Tibial artery (tissue), 4 donors: Measurements from ENCODE around the gene COX19.

Experiments
- DNase-seq, 2 donors: peaks; one replicate each; pipeline ENCODE4 v3.0.0-alpha.2; 2019
- H3K27ac ChIP-seq, 2 donors: fragments of 200-600 bp; sonication (generic) in 1 of 2; 1 replicate in 1 of 2; 2 replicates in 1 of 2; pipeline ENCODE4 v1.5.1; 2018 to 2019; ENCODE audit warnings: mild to moderate bottlenecking in 1 of 2
- H3K27me3 ChIP-seq, 2 donors: fragments of 200-600 bp; sonication (generic) in 1 of 2; one replicate each; pipeline versions ENCODE4 v1.5.1 to v1.6.0; 2016 to 2019
- H3K36me3 ChIP-seq, 3 donors: fragments of 200-600 bp; sonication (generic) in 2 of 3; one replicate each; pipeline ENCODE4 v1.5.1; 2016 to 2019; ENCODE audit warnings: mild to moderate bottlenecking in 2 of 3
- H3K4me1 ChIP-seq, 4 donors: fragments of 200-600 bp; sonication (generic) in 2 of 4; 1 replicate in 3 of 4; 2 replicates in 1 of 4; pipeline ENCODE4 v1.5.1; 2016 to 2019
- H3K4me3 ChIP-seq, 2 donors: fragments of 200-600 bp; sonication (generic) in 1 of 2; 1 replicate in 1 of 2; 2 replicates in 1 of 2; pipeline ENCODE4 v1.5.1; 2018 to 2019; ENCODE audit warnings: mild to moderate bottlenecking in 2 of 2
- H3K9me3 ChIP-seq, 3 donors: fragments of 200-600 bp; sonication (generic) in 1 of 3; one replicate each; pipeline ENCODE4 v1.5.1; 2016 to 2019
- intact Hi-C: fragments of 100-400 bp; cut with DNase I; formaldehyde crosslinking; loops from one replicate; pipeline ENCODE4 v1.15.0; 2023; ENCODE audit warnings: low total_unique reads
- TF ChIP-seq, protein P1 (sequence below), 2 experiments: fragments of 200-600 bp in 1 of 2; fragments of 450-650 bp in 1 of 2; IDR thresholded peaks; one replicate each; pipeline ENCODE4 v1.5.1; 2017 to 2019; ENCODE audit warnings: antibody characterized with exemption in 2 of 2, mild to moderate bottlenecking in 1 of 2, moderate library complexity in 1 of 2

COX19 gene

DNA sequence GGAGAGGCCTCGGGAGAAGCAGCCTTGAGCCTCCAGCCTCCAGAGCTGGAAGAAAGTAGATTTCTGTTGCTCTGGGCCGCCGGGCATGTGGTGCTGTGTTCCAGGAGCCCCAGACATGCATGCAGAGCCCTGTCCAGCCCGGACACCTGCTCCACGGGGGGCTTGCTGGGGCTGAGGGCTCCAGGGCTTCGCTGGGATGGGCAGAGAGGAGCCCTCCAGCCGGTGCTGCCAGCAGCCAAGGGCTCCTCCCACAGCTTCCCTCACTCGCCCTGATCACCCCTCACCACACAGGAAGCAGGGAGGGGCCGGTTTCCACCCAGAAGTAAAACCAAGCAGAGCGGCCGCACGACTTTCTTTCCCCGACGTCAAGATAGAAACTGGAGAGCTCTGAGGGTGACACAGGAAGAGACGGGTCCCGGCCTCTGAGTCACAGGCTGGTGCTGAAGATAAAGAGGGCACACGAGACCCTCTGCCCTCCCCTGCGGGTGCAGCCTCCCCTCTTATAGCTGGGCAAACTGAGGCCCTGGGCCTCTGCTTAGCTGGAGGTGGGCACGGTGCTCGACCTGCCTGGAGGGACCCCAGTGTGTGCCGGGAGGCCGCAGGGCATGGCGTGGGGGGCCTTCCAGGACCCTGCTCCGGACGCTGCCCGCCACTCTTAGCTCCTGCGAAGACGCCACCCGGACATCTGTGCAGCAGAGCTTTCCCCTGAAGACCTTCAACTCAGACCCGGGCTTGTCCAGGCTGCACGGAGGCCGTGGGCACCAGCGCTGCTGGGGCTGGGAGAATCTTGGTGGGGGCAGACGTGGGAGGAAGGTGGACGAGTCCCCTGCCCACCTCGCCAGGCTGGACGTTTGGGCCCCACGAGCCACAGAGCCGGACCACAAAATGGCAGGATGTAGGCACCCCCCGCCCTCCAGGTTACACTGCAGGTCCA, 52.0 kb downstream of the COX19 start:
- Histone ChIP-seq H3K27ac (no peak overlapping the region), H3K27me3 (no peaks in the 10 kb centered on the region), H3K36me3 (no peaks in the 10 kb centered on the region), H3K4me1 (peaks cover 0 to 8% (median 6%) of the 10 kb centered on the region in 4 donors), H3K4me3 (no peak overlapping the region), H3K9me3 (no peaks in the 10 kb centered on the region)
- intact Hi-C loops, result no loop called here
- DNase-seq, result peak; percentile 79 to 85
- TF ChIP-seq, protein P1, sequence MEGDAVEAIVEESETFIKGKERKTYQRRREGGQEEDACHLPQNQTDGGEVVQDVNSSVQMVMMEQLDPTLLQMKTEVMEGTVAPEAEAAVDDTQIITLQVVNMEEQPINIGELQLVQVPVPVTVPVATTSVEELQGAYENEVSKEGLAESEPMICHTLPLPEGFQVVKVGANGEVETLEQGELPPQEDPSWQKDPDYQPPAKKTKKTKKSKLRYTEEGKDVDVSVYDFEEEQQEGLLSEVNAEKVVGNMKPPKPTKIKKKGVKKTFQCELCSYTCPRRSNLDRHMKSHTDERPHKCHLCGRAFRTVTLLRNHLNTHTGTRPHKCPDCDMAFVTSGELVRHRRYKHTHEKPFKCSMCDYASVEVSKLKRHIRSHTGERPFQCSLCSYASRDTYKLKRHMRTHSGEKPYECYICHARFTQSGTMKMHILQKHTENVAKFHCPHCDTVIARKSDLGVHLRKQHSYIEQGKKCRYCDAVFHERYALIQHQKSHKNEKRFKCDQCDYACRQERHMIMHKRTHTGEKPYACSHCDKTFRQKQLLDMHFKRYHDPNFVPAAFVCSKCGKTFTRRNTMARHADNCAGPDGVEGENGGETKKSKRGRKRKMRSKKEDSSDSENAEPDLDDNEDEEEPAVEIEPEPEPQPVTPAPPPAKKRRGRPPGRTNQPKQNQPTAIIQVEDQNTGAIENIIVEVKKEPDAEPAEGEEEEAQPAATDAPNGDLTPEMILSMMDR (IDR thresholded peaks at IDR 0.05), result no peak

DNA sequence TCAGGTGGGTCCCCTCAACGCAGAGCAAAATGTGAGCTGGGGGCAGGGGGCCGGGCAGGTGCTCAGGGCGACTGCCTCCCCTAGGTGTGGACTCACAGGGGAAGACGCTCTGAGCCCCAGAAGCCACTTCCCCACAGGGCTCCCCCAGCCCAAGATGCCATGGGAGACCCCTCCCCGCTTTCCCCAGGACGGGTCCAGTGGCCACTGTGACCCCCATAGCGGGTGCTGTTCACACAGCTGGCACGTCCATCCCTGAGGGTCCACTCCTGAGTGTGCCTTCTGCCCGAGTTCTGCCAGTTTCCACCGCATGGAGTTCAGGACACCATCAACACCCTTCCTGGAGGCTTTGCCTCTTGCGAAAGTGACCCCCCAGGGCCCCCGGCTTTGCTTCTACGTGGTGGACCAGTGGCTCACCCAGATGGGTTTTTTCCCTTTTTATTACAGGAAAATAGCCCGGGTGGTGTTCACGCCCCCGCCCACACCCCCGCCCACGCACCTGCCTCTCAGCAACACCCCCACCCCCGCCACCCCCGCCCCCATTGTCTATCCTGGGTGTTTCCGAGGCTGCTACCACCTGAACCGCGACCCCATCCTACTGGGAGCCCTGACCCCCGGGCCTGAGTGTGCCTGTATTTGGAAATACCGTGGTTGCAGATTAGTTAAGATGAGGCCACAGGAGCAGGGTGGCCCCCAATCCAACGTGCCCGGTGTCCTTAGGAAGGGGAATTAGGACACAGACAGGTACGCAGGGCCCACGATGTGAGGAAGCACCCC, 52.8 kb downstream of the COX19 start:
- Histone ChIP-seq H3K4me1 (peaks cover 0 to 8% (median 6%) of the 10 kb centered on the region in 4 donors), H3K36me3 (no peaks in the 10 kb centered on the region), H3K9me3 (no peaks in the 10 kb centered on the region), H3K27ac (no peak overlapping the region), H3K4me3 (no peak overlapping the region), H3K27me3 (no peaks in the 10 kb centered on the region)
- TF ChIP-seq, protein P1 (IDR thresholded peaks at IDR 0.05), result no peak
- intact Hi-C loops, result no loop called here
- peak; percentile 12 to 56 for DNase-seq

DNA sequence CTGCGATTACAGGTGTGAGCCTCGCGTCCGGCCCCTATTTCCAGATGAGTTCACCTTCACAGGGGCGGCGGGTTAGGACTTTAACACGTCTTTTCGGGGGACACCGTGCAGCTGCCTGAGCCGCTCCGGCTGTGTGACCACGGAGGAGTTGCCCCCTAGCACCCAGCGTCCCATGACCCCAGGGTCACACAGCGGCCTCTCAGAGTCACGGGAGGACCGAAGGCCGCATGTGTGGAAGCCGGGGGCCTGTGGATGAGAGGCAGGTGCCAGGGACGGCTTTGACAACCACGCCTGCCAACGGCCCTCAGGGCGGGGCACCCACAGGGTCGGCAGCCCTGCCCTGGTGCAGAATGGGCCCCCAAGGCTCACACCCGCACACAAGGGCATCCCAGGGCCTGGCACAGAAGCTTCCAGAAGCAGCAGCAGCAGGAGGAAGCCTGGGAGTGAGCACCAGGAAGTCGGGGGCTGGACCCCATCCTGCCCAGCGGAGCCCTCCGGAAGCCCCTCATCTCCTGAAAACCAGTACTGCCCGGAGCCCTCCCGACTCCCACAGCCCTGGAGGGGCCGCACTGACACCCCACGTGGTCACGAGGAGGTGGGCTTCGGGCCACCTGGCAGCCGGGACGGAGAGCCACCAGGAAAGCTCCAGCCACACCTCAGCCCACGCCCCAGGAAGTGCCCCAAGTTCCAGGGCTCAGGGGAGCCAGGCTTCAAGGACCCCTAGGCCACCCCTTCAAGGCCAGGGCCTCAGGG, 53.6 kb downstream of the COX19 start:
- Histone ChIP-seq H3K9me3 (no peaks in the 10 kb centered on the region), H3K27ac (no peak overlapping the region), H3K4me3 (no peak overlapping the region), H3K27me3 (no peaks in the 10 kb centered on the region), H3K36me3 (no peaks in the 10 kb centered on the region), H3K4me1 (peaks cover 0 to 8% (median 6%) of the 10 kb centered on the region in 4 donors)
- intact Hi-C loops, result no loop called here
- TF ChIP-seq, protein P1 (IDR thresholded peaks at IDR 0.05), result no peak
- DNase-seq, result peak; percentile 13 to 62

DNA sequence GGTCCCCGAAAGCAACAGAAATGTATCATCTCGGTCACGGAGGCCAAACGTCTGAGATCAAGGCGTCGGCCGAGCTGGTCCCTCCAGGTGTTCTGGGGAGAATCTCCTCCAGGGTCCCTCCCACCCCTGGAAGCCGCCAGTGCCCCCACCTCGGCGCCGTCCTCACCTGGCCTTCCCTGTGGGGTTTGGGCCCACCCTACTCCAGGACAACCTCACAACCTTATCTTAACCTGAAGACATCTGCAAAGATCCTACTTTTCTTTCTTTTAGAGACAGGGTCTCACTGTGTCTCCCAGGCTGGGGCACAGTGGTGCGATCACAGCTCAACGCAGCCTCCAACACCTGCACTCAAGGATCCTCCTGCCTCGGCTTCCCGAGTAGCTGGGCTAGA, 54.3 kb downstream of the COX19 start:
- Histone ChIP-seq H3K9me3 (no peaks in the 10 kb centered on the region), H3K27ac (no peak overlapping the region), H3K4me1 (peaks cover 0 to 12% (median 7%) of the 10 kb centered on the region in 4 donors), H3K27me3 (no peaks in the 10 kb centered on the region), H3K4me3 (no peak overlapping the region), H3K36me3 (no peaks in the 10 kb centered on the region)
- peak; percentile 14 to 45 for DNase-seq
- TF ChIP-seq, protein P1 (IDR thresholded peaks at IDR 0.05), result no peak
- intact Hi-C loops, result no loop called here

DNA sequence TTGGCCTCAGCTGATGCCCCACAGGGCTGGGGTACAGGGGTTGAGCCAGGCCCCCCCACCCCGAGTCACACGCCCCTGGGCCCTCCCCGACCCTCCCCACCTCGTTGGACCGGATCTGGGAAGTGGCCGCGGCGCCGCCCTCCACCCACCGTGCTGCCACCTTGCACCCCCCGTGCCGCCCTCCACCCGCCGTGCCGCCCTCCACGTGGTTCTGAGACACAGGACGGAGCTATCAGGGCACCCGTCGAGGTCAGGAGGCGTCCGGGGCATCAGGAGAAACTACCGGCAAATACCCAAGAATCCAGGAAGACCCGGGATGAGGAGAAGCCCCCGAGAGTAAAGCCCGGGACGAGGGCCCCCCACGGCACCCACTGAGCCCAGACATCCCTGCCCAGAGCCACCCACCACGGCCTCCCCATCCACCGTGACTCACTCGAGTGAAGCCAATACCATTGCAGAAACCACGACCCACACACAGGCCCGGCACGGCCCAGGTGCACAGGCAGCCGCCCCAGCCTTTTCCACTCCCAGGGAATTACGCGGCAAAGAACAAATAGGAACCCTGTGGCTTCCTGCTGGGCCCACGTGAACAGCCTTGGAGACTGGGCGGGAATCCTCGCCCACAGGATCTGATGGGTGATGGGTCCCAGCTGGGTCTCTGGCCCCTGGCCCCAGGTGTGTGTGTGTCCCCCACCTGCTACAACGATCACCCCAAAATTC, 54.8 kb downstream of the COX19 start:
- H3K4me1 ChIP-seq, result peaks cover 0 to 12% (median 7%) of the 10 kb centered on the region in 4 donors
- intact Hi-C loops, result no loop called here
- H3K36me3 ChIP-seq, result no peaks in the 10 kb centered on the region
- TF ChIP-seq, protein P1 (IDR thresholded peaks at IDR 0.05), result no peak
- DNase-seq, result peak; percentile 9 to 57
- no peak overlapping the region for H3K4me3 ChIP-seq
- no peak overlapping the region for H3K27ac ChIP-seq
- H3K27me3 ChIP-seq, result no peaks in the 10 kb centered on the region
- no peaks in the 10 kb centered on the region for H3K9me3 ChIP-seq
